ENCODE data around the gene MYL6B. TPM values are rescaled to one million over a fixed set of nuclear protein-coding genes. Genes with fewer than 3 reads are reported as not detected.

Gene MYL6B
- total and polyA plus RNA-seq, 2 of the 4 experiments (the other 2 are of a cell fraction): 78.3 to 112 TPM

DNA sequence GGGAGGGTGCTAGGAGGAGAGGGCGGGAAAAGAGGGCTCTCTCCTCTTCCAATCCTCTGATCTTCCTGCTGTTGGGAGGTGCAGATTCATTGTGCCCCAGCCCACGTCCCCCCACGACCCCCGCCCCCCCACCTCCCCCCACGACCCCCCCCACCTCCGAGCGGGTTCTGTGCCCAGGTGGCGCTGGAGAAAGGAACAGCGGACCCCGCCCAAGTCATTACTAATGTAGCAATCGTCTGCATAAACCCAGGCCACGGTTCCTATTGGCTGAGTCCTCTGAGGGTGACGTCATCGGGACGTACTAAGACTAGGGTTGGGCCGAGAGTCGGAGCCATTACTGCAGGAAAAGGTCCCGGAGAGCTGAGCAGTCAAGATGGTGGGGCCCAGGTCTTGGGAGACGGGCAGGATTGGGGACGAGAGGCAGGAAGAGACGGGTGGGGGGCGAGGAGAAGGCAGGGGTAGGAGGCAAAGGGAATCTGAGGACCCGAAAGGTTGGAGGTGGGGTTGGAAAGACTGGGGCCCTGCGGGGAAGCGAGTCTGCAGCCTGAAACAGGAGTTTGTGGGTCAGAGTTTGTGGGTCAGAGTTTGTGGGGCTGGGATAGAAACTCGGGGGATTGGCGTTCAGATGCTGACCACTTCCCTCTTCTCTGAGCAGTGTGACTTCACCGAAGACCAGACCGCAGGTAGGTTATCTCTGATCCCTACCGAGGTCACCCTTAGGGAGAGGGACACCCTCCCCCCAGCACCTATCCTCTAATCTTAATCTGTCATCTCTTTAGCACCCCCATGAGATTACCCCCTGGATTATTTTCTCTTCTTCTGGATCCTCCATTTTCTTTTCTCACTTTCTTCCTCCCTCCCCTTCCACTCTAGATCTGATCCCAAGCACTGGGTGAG lies 5.9 kb downstream of the MYL6B start, which contains the start of gene MYL6:
TSS of gene MYL6 (plus strand) at position 331 of the 897 bp plus-strand sequence. CDS start at position 374, 43 bp downstream.
- H4K8ac ChIP-seq (ENCODE audit: low read depth in 2 of 2, low read length in 2 of 2): peak within 1 kb of the TSS; percentile 91 to 94
- H4K5ac ChIP-seq (ENCODE audit: low read depth, low read length): peak within 1 kb of the TSS; percentile 85
- WGBS, 2 experiments (ENCODE audit: extremely low coverage in 2 of 2, insufficient read length in 1 of 2): 0% methylated on average over 13 of the region's 30 CpGs; no CpG with 5 or more reads in 1 of the 2 experiments
- H2AFZ ChIP-seq (replicated peaks; ENCODE audit: low read length, poor library complexity): peak within 1 kb of the TSS; percentile 87
- peak within 1 kb of the TSS; percentile 98 for H3K4me2 ChIP-seq (ENCODE audit: low read depth, low read length)
- intact Hi-C loops (cut with micrococcal nuclease) (loop anchor here (2.0 kb wide), 3 partner anchors 31 to 63 kb away; partner anchors contain the start of genes RNF41 and ZC3H10), dilution Hi-C loops (cut with HindIII; ENCODE audit: low sequenced_read_pairs, unreplicated experiment) (no loop called here), in situ Hi-C loops (cut with MboI; ENCODE audit: low sequenced_read_pairs) (no loop called here)
- 0 out of 2 replicates have a peak within 1 kb of the TSS, but pooled peaks have one; percentile 4 for H2BK20ac ChIP-seq (ENCODE audit: low read depth, low read length)
- H3K79me1 ChIP-seq (ENCODE audit: low read depth in 1 of 2, low read length in 2 of 2): peaks cover 18 to 68% of the 10 kb centered on the region in 2 experiments
- peak within 1 kb of the TSS; percentile 91 for H2BK5ac ChIP-seq (ENCODE audit: low read depth, low read length, poor library complexity, severe bottlenecking)
- H3K9me3 ChIP-seq (ENCODE audit: control insufficient read depth, insufficient read depth, low read length): no peaks in the 10 kb centered on the region
- ChIA-PET POLR2A (ENCODE audit: unreplicated experiment) (interaction anchor here (1.6 kb wide), 1 partner anchor 30 kb away, joined by 8 read pairs; the partner anchor contains the start of gene ESYT1), CTCF (no interaction called here)
- peak within 1 kb of the TSS; percentile 99 for H3K23ac ChIP-seq (ENCODE audit: low read depth, low read length)
- peak within 1 kb of the TSS; percentile 99 for H3K56ac ChIP-seq (ENCODE audit: extremely low read depth, insufficient read depth, low read length)
- peak within 1 kb of the TSS; percentile 62 for H2BK120ac ChIP-seq (ENCODE audit: low read depth, low read length)
- peaks cover 6% of the 10 kb centered on the region; the same call in 1 of the 2 replicates for H3K9me1 ChIP-seq (ENCODE audit: insufficient read depth, low read length)
- peaks cover 50% of the 10 kb centered on the region for H4K20me1 ChIP-seq (ENCODE audit: insufficient read depth, low read length)
- peak within 1 kb of the TSS; percentile 81 for H3K18ac ChIP-seq (ENCODE audit: low read depth, low read length)
- peak; percentile 70 for ATAC-seq (ENCODE audit: low read depth)
- peak within 1 kb of the TSS; percentile 95 for H4K91ac ChIP-seq (ENCODE audit: insufficient read depth, low read depth, low read length)
- peaks cover 45% of the 10 kb centered on the region for H3K36me3 ChIP-seq (ENCODE audit: control insufficient read depth, insufficient read depth, low read length)
- no peaks in the 10 kb centered on the region for H3K27me3 ChIP-seq (ENCODE audit: control insufficient read depth, insufficient read depth, low read length)
- H3K4me1 ChIP-seq (ENCODE audit: control insufficient read depth, insufficient read depth, low read length): peaks cover 18% of the 10 kb centered on the region
- peak within 1 kb of the TSS; percentile 99 for H2AK9ac ChIP-seq (replicated peaks; ENCODE audit: low read depth, low read length, poor library complexity)
- peak within 1 kb of the TSS; percentile 97 for H3K4ac ChIP-seq (ENCODE audit: low read depth, low read length)
- H3K14ac ChIP-seq (replicated peaks; ENCODE audit: low read depth, low read length): peak within 1 kb of the TSS; percentile 98
- peak within 1 kb of the TSS; percentile 95 for H2AK5ac ChIP-seq (ENCODE audit: low read depth, low read length)
- peak within 1 kb of the TSS; percentile 59; the same call in 1 of the 3 replicates for H2BK15ac ChIP-seq (ENCODE audit: low read depth, low read length)
- peak within 1 kb of the TSS; percentile 100 for H3K9ac ChIP-seq (ENCODE audit: low read depth, low read length)
- peak within 1 kb of the TSS; percentile 90 for H3K27ac ChIP-seq (ENCODE audit: insufficient read depth, low read length)
- H3K4me3 ChIP-seq (ENCODE audit: insufficient read depth, low read depth, low read length): peak within 1 kb of the TSS; percentile 73
- BruUV-seq (replicated peaks): no TSS peak
- DNase-seq: peak; percentile 99
- TF ChIP-seq, protein P1, sequence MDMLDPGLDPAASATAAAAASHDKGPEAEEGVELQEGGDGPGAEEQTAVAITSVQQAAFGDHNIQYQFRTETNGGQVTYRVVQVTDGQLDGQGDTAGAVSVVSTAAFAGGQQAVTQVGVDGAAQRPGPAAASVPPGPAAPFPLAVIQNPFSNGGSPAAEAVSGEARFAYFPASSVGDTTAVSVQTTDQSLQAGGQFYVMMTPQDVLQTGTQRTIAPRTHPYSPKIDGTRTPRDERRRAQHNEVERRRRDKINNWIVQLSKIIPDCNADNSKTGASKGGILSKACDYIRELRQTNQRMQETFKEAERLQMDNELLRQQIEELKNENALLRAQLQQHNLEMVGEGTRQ (IDR thresholded peaks at IDR 0.05; ENCODE audit: low read depth, low read length): no peak
- TF ChIP-seq MAZ (IDR thresholded peaks at IDR 0.05; ENCODE audit: borderline replicate concordance, low read depth, low read length) (peak; percentile 7), SMC3 (IDR thresholded peaks at IDR 0.05; ENCODE audit: low read depth, low read length) (no peak), NFE2L2 (IDR thresholded peaks at IDR 0.05; ENCODE audit: low read depth, low read length) (0 out of 2 replicates have a peak, but pooled peaks have one; percentile 32), RAD21 (IDR thresholded peaks at IDR 0.05; ENCODE audit: low read length) (no peak), CEBPB (IDR thresholded peaks at IDR 0.05; ENCODE audit: low read depth, low read length) (peak; percentile 94), POLR2A (IDR thresholded peaks at IDR 0.05; ENCODE audit: low read depth, low read length) (peak; percentile 99), FOS (IDR thresholded peaks at IDR 0.05; ENCODE audit: low read depth, low read length) (peak; percentile 69), BHLHE40 (IDR thresholded peaks at IDR 0.05; ENCODE audit: low read depth, low read length) (peak; percentile 61), MXI1 (IDR thresholded peaks at IDR 0.05; ENCODE audit: borderline replicate concordance, low read depth, low read length) (no peak), MAFK (IDR thresholded peaks at IDR 0.05; ENCODE audit: low read depth, low read length) (no peak), RFX5 (IDR thresholded peaks at IDR 0.05; ENCODE audit: low read depth, low read length) (no peak), RCOR1 (IDR thresholded peaks at IDR 0.05; ENCODE audit: insufficient replicate concordance, low read length) (no peak)
- TF ChIP-seq, protein P2, sequence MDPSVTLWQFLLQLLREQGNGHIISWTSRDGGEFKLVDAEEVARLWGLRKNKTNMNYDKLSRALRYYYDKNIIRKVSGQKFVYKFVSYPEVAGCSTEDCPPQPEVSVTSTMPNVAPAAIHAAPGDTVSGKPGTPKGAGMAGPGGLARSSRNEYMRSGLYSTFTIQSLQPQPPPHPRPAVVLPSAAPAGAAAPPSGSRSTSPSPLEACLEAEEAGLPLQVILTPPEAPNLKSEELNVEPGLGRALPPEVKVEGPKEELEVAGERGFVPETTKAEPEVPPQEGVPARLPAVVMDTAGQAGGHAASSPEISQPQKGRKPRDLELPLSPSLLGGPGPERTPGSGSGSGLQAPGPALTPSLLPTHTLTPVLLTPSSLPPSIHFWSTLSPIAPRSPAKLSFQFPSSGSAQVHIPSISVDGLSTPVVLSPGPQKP (IDR thresholded peaks at IDR 0.05; ENCODE audit: borderline replicate concordance, low read depth, low read length): no peak

All from IMR-90 (cell line).